Keratinocyte (primary cell): ENCODE measurements around the gene PAM16. TPM values are rescaled to one million over a fixed set of nuclear protein-coding genes. Genes with fewer than 3 reads are reported as not detected.

Experiments used
- DNase-seq: peaks from one replicate; pipeline ENCODE4 v3.0.0-alpha.2; 2011; ENCODE audit warnings: low read depth, missing footprints, low spot score
- FAIRE-seq: peaks from 2 replicates; lab custom pipeline; 2011; peaks lifted over from hg19 to GRCh38; lab: Jason Lieb, UNC
- H2AFZ ChIP-seq: 2 replicates; pipeline ENCODE4 v1.6.0; 2012; ENCODE audit warnings: low read length, control low read depth, inconsistent platforms; ENCODE audit not compliant: control insufficient read depth
- H3K27ac ChIP-seq: 2 replicates; pipeline ENCODE4 v1.5.1; 2011; ENCODE audit warnings: low read length; ENCODE audit not compliant: control insufficient read depth, insufficient read depth
- H3K27me3 ChIP-seq: 3 replicates; pipeline ENCODE4 v1.6.0; 2011; ENCODE audit warnings: low read length; ENCODE audit not compliant: control insufficient read depth, insufficient read depth; ENCODE audit errors: extremely low read depth
- H3K36me3 ChIP-seq, 2 experiments: 2 replicates in 1 of 2; 3 replicates in 1 of 2; pipeline ENCODE4 v1.5.1; 2011; ENCODE audit warnings: low read length in 2 of 2, mild to moderate bottlenecking in 1 of 2; ENCODE audit not compliant: control insufficient read depth in 2 of 2, insufficient read depth in 2 of 2; ENCODE audit errors: extremely low read depth in 1 of 2
- H3K4me1 ChIP-seq: 3 replicates; pipeline ENCODE4 v1.5.1; 2011; ENCODE audit warnings: low read length; ENCODE audit not compliant: control insufficient read depth, insufficient read depth; ENCODE audit errors: extremely low read depth
- H3K4me2 ChIP-seq: 3 replicates; pipeline ENCODE4 v1.6.0; 2011; ENCODE audit warnings: low read depth, low read length; ENCODE audit not compliant: control insufficient read depth, insufficient read depth; ENCODE audit errors: extremely low read depth
- H3K4me3 ChIP-seq, 3 experiments: fragments of 200-600 bp in 1 of 3; sonication (generic) in 1 of 3; 2 replicates in 2 of 3; 3 replicates in 1 of 3; pipeline ENCODE4 v1.5.1; 2011 to 2016; ENCODE audit warnings: low read length in 3 of 3, mild to moderate bottlenecking in 3 of 3, control low read depth in 2 of 3, inconsistent platforms in 1 of 3, low read depth in 1 of 3, mixed read lengths in 1 of 3, mixed run types in 1 of 3, moderate library complexity in 1 of 3; ENCODE audit not compliant: control insufficient read depth in 2 of 3, insufficient read depth in 2 of 3; ENCODE audit errors: extremely low read depth in 1 of 3
- H3K79me2 ChIP-seq: 2 replicates; pipeline ENCODE4 v1.6.0; 2012; ENCODE audit warnings: low read length; ENCODE audit not compliant: control insufficient read depth, insufficient read depth
- H3K9ac ChIP-seq: 3 replicates; pipeline ENCODE4 v1.6.0; 2011; ENCODE audit warnings: low read length; ENCODE audit not compliant: control insufficient read depth, insufficient read depth; ENCODE audit errors: extremely low read depth
- H3K9me1 ChIP-seq: 3 replicates; pipeline ENCODE4 v1.6.0; 2011; ENCODE audit warnings: low read length; ENCODE audit not compliant: control insufficient read depth, insufficient read depth; ENCODE audit errors: extremely low read depth
- H3K9me3 ChIP-seq: 2 replicates; pipeline ENCODE4 v1.5.1; 2012; ENCODE audit warnings: low read depth, low read length; ENCODE audit not compliant: control insufficient read depth
- H4K20me1 ChIP-seq: 3 replicates; pipeline ENCODE4 v1.6.0; 2011; ENCODE audit warnings: low read length; ENCODE audit not compliant: control insufficient read depth, insufficient read depth; ENCODE audit errors: extremely low read depth
- CTCF ChIP-seq, 3 experiments: IDR thresholded peaks in 1 of 3; conservative IDR thresholded peaks in 1 of 3; optimal IDR thresholded peaks in 1 of 3; 2 replicates in 2 of 3; 3 replicates in 1 of 3; pipeline versions ENCODE3 to v1.5.1; 2011; ENCODE audit warnings: low read length in 3 of 3, mild to moderate bottlenecking in 3 of 3, moderate library complexity in 2 of 3, control low read depth in 1 of 3, inconsistent platforms in 1 of 3; ENCODE audit not compliant: insufficient read depth in 2 of 3; ENCODE audit errors: extremely low read depth in 1 of 3
- EZH2 ChIP-seq: IDR thresholded peaks from one replicate; pipeline ENCODE4 v1.6.1; 2012; ENCODE audit warnings: inconsistent platforms, mild to moderate bottlenecking, low read length, moderate library complexity
- dilution Hi-C: fragments of 300-500 bp; cut with MboI; formaldehyde crosslinking; loops from one replicate; pipeline ENCODE4 v1.7.0; 2020; ENCODE audit warnings: low sequenced_read_pairs; ENCODE audit not compliant: extremely low pct_ligation_motif_present
- polyA plus RNA-seq, 5 experiments: library from polyadenylated mRNA; depleted of rRNA in 3 of 5; stranded (reverse) in 3 of 5; stranded (forward) in 1 of 5; unstranded in 1 of 5; fragments of >200 nt; gene quantifications; 1 replicate in 1 of 5; 2 replicates in 3 of 5; 3 replicates in 1 of 5; pipeline versions ENCODE4 v1.2.1 to v1.2.3, GENCODE V29; 2011 to 2012; ENCODE audit warnings: missing spikeins in 2 of 5, low read depth in 1 of 5, low replicate concordance in 1 of 5

The PAM16 gene
- polyA plus RNA-seq, 1 donor (not counting 4 experiments of a cell fraction or from before 2014, with no cell fraction given): 32.7 TPM

- dilution Hi-C loops: no loop called here
- no peak overlapping the region for H3K9ac ChIP-seq
- peaks cover 7 to 26% of the 10 kb centered on the region in 2 experiments for H3K36me3 ChIP-seq
- no peak overlapping the region for H3K4me2 ChIP-seq
- no peak for DNase-seq
- H3K9me1 ChIP-seq: no peaks in the 10 kb centered on the region
- no peak overlapping the region for H3K27ac ChIP-seq
- H3K9me3 ChIP-seq: no peaks in the 10 kb centered on the region
- FAIRE-seq: no peak
- H3K4me1 ChIP-seq: no peaks in the 10 kb centered on the region
- no peaks in the 10 kb centered on the region for H3K79me2 ChIP-seq
- no peaks in the 10 kb centered on the region for H3K27me3 ChIP-seq
- peaks cover 3% of the 10 kb centered on the region for H4K20me1 ChIP-seq
- TF ChIP-seq EZH2 (no peak), CTCF (optimal IDR thresholded peaks at IDR 0.05 in 1 of 3, IDR thresholded peaks at IDR 0.05 in 1 of 3, conservative IDR thresholded peaks at IDR 0.05 in 1 of 3; ENCODE audit: extremely low read depth in 1 of 3, insufficient read depth in 2 of 3, low read length in 3 of 3) (no peak)
- H2AFZ ChIP-seq: no peak overlapping the region
- H3K4me3 ChIP-seq: no peak overlapping the region
Measured at GRCh38 chr16:4385789-4386450, 34.8 kb upstream of the PAM16 start.

- no peak for FAIRE-seq
Measured at GRCh38 chr16:4385066-4385788, 34.1 kb upstream of the PAM16 start.

More at GRCh38 chr16:4385066-4385788, 34.1 kb upstream of the PAM16 start:
- no peaks in the 10 kb centered on the region for H3K79me2 ChIP-seq
- H3K9ac ChIP-seq: no peak overlapping the region
- H3K9me3 ChIP-seq: no peaks in the 10 kb centered on the region
- H3K4me2 ChIP-seq: no peak overlapping the region
- H3K36me3 ChIP-seq: peaks cover 11 to 22% of the 10 kb centered on the region in 2 experiments
- TF ChIP-seq CTCF (optimal IDR thresholded peaks at IDR 0.05 in 1 of 3, IDR thresholded peaks at IDR 0.05 in 1 of 3, conservative IDR thresholded peaks at IDR 0.05 in 1 of 3; ENCODE audit: extremely low read depth in 1 of 3, insufficient read depth in 2 of 3, low read length in 3 of 3): no peak
- TF ChIP-seq EZH2: no peak
- H2AFZ ChIP-seq: no peak overlapping the region
- dilution Hi-C loops: no loop called here
- H3K27me3 ChIP-seq: no peaks in the 10 kb centered on the region
- H3K4me3 ChIP-seq: no peak overlapping the region
- H3K27ac ChIP-seq: no peak overlapping the region
- DNase-seq: no peak
- no peaks in the 10 kb centered on the region for H3K9me1 ChIP-seq
- H4K20me1 ChIP-seq: peaks cover 3% of the 10 kb centered on the region
- H3K4me1 ChIP-seq: no peaks in the 10 kb centered on the region
